Adrenal gland (tissue), 12 donors: ENCODE results near the gene MCOLN1. TPM values are rescaled to one million over a fixed set of nuclear protein-coding genes. Genes with fewer than 3 reads are reported as not detected.

ENCODE experiments used
- DNase-seq, 7 donors: peaks; one replicate each; pipeline ENCODE4 v3.0.0-alpha.2; 2019 to 2020
- H3K27ac ChIP-seq, 5 donors: fragments of 200-600 bp; sonication (generic) in 4 of 5; 1 replicate in 3 of 5; 2 replicates in 2 of 5; pipeline versions ENCODE4 v1.5.1 to v1.8.0; 2016 to 2020; ENCODE audit warnings: mild to moderate bottlenecking in 1 of 5
- H3K27me3 ChIP-seq: fragments of 200-600 bp; 2 replicates; pipeline ENCODE4 v1.8.0; 2021
- H3K36me3 ChIP-seq, 2 donors: fragments of 200-600 bp; replicated peaks in 1 of 2; 1 replicate in 1 of 2; 2 replicates in 1 of 2; pipeline versions ENCODE4 v1.5.1 to v1.8.0; 2018 to 2022
- H3K4me1 ChIP-seq, 2 donors: fragments of 200-600 bp; replicated peaks in 1 of 2; 1 replicate in 1 of 2; 2 replicates in 1 of 2; pipeline versions ENCODE4 v1.5.1 to v1.8.0; 2018 to 2021
- H3K4me3 ChIP-seq, 4 donors: fragments of 200-600 bp; sonication (generic) in 3 of 4; one replicate each; pipeline ENCODE4 v1.5.1; 2016 to 2018
- H3K9me3 ChIP-seq, 3 donors: fragments of 200-600 bp; sonication (generic) in 1 of 3; replicated peaks in 1 of 3; 1 replicate in 2 of 3; 2 replicates in 1 of 3; pipeline versions ENCODE4 v1.5.1 to v1.8.0; 2016 to 2021
- POLR2A ChIP-seq, 2 donors: fragments of 450-650 bp; IDR thresholded peaks; one replicate each; pipeline ENCODE4 v1.6.1; 2017; ENCODE audit warnings: antibody characterized with exemption in 2 of 2, mild to moderate bottlenecking in 2 of 2, moderate library complexity in 1 of 2
- WGBS, 4 donors: extraction: QIAGEN DNeasy Blood & Tissue Kit in 2 of 4; methylation state at CpG; one replicate each; pipeline versions ENCODE4 v1.1.5 to v1.1.7; 2013 to 2017; 5-methylcytosine and 5-hydroxymethylcytosine counted together
- intact Hi-C, 2 donors: fragments of 100-400 bp; cut with DNase I; formaldehyde crosslinking; loops; one replicate each; pipeline versions ENCODE4 v1.14.1 to v1.15.0; 2022 to 2023
- polyA plus RNA-seq, 3 donors: library from polyadenylated mRNA; stranded (reverse); fragments of 200-250 nt in 2 of 3; fragments of 350-450 nt in 1 of 3; fragmentation: Illumina TruSeq in 1 of 3; extraction: RNeasy Lipid Tissue Mini Kit (QIAGEN cat#74804) in 1 of 3; gene quantifications; one replicate each; pipeline ENCODE4 v1.2.3, GENCODE V29; 2013 to 2014
- total RNA-seq, 9 donors: library from RNA; depleted of rRNA in 4 of 9; stranded (reverse); fragments of >200 nt in 4 of 9; fragments of 120-200 nt in 1 of 9; fragmentation: NEBNext Ultra II Directional in 1 of 9; extraction: Animal tissue kit (Norgen Biotek cat#: 25700) in 1 of 9; gene quantifications; one replicate each; pipeline versions ENCODE4 v1.1.0 to v1.2.4, GENCODE V29; 2013 to 2023
- TF ChIP-seq, protein P1 (sequence below), 6 experiments: fragments of 450-650 bp in 4 of 6; fragments of 200-600 bp in 2 of 6; sonication (generic) in 1 of 6; IDR thresholded peaks; 1 replicate in 5 of 6; 2 replicates in 1 of 6; pipeline versions ENCODE4 v1.5.1 to v1.8.0; 2016 to 2021; ENCODE audit warnings: antibody characterized with exemption in 6 of 6, mild to moderate bottlenecking in 2 of 6, moderate library complexity in 1 of 6
- donor health status: healthy with polysubstance abuse.
- donor health status: Bipolar disorder and iron deficiency.
- donor health status: DM: yes; HTN: yes; CAD: no.
- donor health status: DM: no; HTN: no; CAD: no.
- donor health status: DM: no; HTN: no; CAD: no.
- donor health status: DM: yes; HTN: yes; CAD: no.

MCOLN1 gene
- total and polyA plus RNA-seq, 12 donors = 6.0 to 212 (median 57.1) TPM

GRCh38 chr19:7521551-7522071, 813 bp upstream of the MCOLN1 start:
- Histone ChIP-seq H3K27ac (peak overlapping the region in 4 of 5 donors; percentile 7 to 85 (median 62)), H3K4me3 (peak overlapping the region in 1 of 4 donors; percentile 79), H3K36me3 (peaks cover 0 to 30% of the 10 kb centered on the region in 2 donors), H3K27me3 (no peaks in the 10 kb centered on the region), H3K4me1 (peaks cover 28 to 57% of the 10 kb centered on the region in 2 donors), H3K9me3 (no peaks in the 10 kb centered on the region)
- 33 to 54% (median 50%) methylated on average over 6 to 10 of the region's 10 CpGs for WGBS, 4 donors
- intact Hi-C loops = loop anchor here in 1 of 2 donors (10.0 kb wide), 1 partner anchor 127 kb away; no protein-coding TSS in a partner anchor
- TF ChIP-seq, protein P1, sequence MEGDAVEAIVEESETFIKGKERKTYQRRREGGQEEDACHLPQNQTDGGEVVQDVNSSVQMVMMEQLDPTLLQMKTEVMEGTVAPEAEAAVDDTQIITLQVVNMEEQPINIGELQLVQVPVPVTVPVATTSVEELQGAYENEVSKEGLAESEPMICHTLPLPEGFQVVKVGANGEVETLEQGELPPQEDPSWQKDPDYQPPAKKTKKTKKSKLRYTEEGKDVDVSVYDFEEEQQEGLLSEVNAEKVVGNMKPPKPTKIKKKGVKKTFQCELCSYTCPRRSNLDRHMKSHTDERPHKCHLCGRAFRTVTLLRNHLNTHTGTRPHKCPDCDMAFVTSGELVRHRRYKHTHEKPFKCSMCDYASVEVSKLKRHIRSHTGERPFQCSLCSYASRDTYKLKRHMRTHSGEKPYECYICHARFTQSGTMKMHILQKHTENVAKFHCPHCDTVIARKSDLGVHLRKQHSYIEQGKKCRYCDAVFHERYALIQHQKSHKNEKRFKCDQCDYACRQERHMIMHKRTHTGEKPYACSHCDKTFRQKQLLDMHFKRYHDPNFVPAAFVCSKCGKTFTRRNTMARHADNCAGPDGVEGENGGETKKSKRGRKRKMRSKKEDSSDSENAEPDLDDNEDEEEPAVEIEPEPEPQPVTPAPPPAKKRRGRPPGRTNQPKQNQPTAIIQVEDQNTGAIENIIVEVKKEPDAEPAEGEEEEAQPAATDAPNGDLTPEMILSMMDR (IDR thresholded peaks at IDR 0.05) = no peak
- TF ChIP-seq POLR2A (IDR thresholded peaks at IDR 0.05) = no peak
- peak in 1 of 7 donors; percentile 69 for DNase-seq

DNA sequence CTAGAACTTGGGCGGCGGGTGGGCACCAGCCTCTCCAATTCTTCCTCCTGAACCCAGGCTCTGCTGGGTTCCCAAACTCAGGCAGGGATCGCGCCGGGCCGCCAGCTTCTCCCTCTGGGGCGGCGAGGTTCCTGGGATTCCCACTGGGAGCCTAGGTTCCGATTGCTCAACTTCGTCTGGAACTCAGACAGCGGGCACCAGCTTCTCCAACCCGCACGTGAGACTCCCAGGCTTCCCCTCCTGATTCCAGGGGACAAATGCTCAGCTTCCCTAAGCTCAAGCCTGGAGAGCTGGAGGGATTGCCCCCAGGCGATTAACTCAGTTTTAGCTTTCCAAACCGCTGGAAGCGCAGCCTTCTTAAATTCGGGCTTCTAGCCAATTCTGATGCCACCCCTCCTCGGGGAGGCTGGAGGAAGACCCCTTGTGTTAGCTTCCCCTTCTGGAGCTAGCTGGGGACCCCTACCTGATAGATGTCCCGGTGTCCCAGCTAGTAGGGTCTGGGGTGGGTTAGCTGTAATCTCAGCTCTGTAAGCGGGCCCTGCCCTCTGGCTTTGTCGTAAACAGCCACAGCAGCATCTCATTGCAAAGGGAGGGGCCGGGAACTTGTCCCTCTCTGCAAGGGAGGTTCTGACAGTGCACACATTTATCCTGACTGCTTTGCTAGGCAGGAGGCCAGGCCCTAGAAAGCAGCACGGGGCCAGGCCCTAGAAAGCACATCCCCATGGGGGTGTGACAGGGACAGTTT, 671 bp downstream of the MCOLN1 start:
- H3K4me3 ChIP-seq = peak overlapping the region; percentile 4 to 79 (median 34)
- no peaks in the 10 kb centered on the region for H3K27me3 ChIP-seq
- H3K4me1 ChIP-seq = peaks cover 21 to 43% of the 10 kb centered on the region in 2 donors
- WGBS, 4 donors = 5 to 24% (median 7%) methylated on average over 4 to 23 of the region's 23 CpGs
- intact Hi-C loops = loop anchor here in 1 of 2 donors (10.0 kb wide), 1 partner anchor 128 kb away; no protein-coding TSS in a partner anchor
- peaks cover 0 to 43% of the 10 kb centered on the region in 2 donors for H3K36me3 ChIP-seq
- DNase-seq = peak; percentile 46 to 81 (median 77)
- TF ChIP-seq POLR2A (IDR thresholded peaks at IDR 0.05) = peak in 1 of 2 donors; percentile 40
- TF ChIP-seq, protein P1 (IDR thresholded peaks at IDR 0.05) = no peak
- no peaks in the 10 kb centered on the region for H3K9me3 ChIP-seq
- peak overlapping the region in 4 of 5 donors; percentile 9 to 85 (median 72) for H3K27ac ChIP-seq

- H3K9me3 ChIP-seq = no peaks in the 10 kb centered on the region
- no peak overlapping the region for H3K27ac ChIP-seq
- WGBS, 4 donors = 85 to 96% (median 91%) methylated on average over 4 to 5 of the region's 5 CpGs
- no peaks in the 10 kb centered on the region for H3K27me3 ChIP-seq
- peaks cover 21 to 43% of the 10 kb centered on the region in 2 donors for H3K4me1 ChIP-seq
- DNase-seq = no peak
- H3K36me3 ChIP-seq = peaks cover 0 to 53% of the 10 kb centered on the region in 2 donors
- TF ChIP-seq POLR2A (IDR thresholded peaks at IDR 0.05) = no peak
- TF ChIP-seq, protein P1 (IDR thresholded peaks at IDR 0.05) = no peak
- intact Hi-C loops = loop anchor here in 1 of 2 donors (10.0 kb wide), 1 partner anchor 130 kb away; no protein-coding TSS in a partner anchor
- no peak overlapping the region for H3K4me3 ChIP-seq
These were observed 2.1 kb downstream of the MCOLN1 start for GRCh38 chr19:7524523-7524922.

DNA sequence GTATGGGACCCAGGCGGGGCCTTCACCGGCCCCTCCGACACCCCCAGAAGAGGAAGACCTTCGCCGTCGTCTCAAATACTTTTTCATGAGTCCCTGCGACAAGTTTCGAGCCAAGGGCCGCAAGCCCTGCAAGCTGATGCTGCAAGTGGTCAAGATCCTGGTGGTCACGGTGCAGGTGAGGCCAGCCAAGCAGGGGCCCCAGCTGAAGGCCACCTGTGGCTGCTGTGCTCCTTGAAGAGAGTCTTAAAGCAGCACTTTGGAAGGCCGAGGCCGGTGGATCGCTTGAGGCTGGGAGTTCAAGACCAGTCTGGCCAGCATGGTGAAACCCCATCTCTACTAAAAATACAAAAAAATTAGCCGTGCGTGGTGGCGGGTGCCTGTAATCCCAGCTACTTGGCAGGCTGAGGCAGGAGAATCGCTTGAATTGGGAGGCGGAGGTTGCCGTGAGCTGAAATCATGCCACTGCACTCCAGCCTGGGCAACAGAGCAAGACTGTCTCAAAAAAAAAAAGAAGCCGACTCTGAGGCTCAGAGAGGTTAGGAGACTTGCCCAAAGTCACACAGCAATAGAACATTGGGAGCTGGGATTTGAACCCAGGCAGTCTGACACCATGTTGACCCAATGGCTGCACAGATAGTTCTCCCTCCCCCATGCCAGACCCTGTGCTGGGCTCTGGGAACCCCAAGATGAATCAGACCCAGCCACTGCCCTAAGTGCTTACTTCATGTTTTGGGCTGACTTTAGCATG, 2.7 kb downstream of the MCOLN1 start:
- Histone ChIP-seq H3K4me1 (peaks cover 19 to 38% of the 10 kb centered on the region in 2 donors), H3K36me3 (peaks cover 0 to 53% of the 10 kb centered on the region in 2 donors), H3K4me3 (no peak overlapping the region), H3K9me3 (no peaks in the 10 kb centered on the region), H3K27ac (no peak overlapping the region), H3K27me3 (no peaks in the 10 kb centered on the region)
- peak in 1 of 7 donors; percentile 53 for DNase-seq
- TF ChIP-seq, protein P1 (IDR thresholded peaks at IDR 0.05) = no peak
- no peak for TF ChIP-seq POLR2A (IDR thresholded peaks at IDR 0.05)
- intact Hi-C loops = loop anchor here in 1 of 2 donors (10.0 kb wide), 1 partner anchor 130 kb away; no protein-coding TSS in a partner anchor
- WGBS, 4 donors = 90 to 96% (median 94%) methylated on average over 13 to 20 of the region's 20 CpGs
